ENCODE measurements around the gene IPO13. TPM values are rescaled to one million over a fixed set of nuclear protein-coding genes. Genes with fewer than 3 reads are reported as not detected.

IPO13 gene
- total and polyA plus RNA-seq, 2 donors from 2014 or later, result 33.8 to 56.1 TPM

GRCh38 chr1:43919906-43920305 is 26.8 kb upstream of the IPO13 start:
- FAIRE-seq, result no peak
- TF ChIP-seq, protein P1, sequence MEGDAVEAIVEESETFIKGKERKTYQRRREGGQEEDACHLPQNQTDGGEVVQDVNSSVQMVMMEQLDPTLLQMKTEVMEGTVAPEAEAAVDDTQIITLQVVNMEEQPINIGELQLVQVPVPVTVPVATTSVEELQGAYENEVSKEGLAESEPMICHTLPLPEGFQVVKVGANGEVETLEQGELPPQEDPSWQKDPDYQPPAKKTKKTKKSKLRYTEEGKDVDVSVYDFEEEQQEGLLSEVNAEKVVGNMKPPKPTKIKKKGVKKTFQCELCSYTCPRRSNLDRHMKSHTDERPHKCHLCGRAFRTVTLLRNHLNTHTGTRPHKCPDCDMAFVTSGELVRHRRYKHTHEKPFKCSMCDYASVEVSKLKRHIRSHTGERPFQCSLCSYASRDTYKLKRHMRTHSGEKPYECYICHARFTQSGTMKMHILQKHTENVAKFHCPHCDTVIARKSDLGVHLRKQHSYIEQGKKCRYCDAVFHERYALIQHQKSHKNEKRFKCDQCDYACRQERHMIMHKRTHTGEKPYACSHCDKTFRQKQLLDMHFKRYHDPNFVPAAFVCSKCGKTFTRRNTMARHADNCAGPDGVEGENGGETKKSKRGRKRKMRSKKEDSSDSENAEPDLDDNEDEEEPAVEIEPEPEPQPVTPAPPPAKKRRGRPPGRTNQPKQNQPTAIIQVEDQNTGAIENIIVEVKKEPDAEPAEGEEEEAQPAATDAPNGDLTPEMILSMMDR (IDR thresholded peaks at IDR 0.05; ENCODE audit: borderline replicate concordance, extremely low read depth, insufficient read depth), result no peak

GRCh38 chr1:43921022-43921421 is 25.7 kb upstream of the IPO13 start:
- DNase-seq (no peak), FAIRE-seq (no peak)
- no peaks in the 10 kb centered on the region for H3K9me3 ChIP-seq (ENCODE audit: control insufficient read depth in 2 of 3, insufficient read depth in 1 of 3, low read length in 3 of 3)
- TF ChIP-seq, protein P1 (IDR thresholded peaks at IDR 0.05; ENCODE audit: borderline replicate concordance, extremely low read depth, insufficient read depth), result no peak
- H3K27me3 ChIP-seq (ENCODE audit: control insufficient read depth, insufficient read depth, low read length), result no peaks in the 10 kb centered on the region
- no peaks in the 10 kb centered on the region for H3K4me1 ChIP-seq (ENCODE audit: control insufficient read depth in 2 of 3, insufficient read depth in 2 of 3, low read depth in 1 of 3, low read length in 3 of 3)
- no peak overlapping the region for H3K27ac ChIP-seq (ENCODE audit: low read depth in 2 of 2, low read length in 2 of 2)
- intact Hi-C loops (cut with DNase I), result no loop called here
- peaks cover 0 to 4% (median 0%) of the 10 kb centered on the region in 3 donors for H3K36me3 ChIP-seq (ENCODE audit: control insufficient read depth in 2 of 3, insufficient read depth in 3 of 3, low read length in 3 of 3)
- H3K9ac ChIP-seq (ENCODE audit: low read length in 3 of 3), result no peak overlapping the region
- no peak overlapping the region for H3K4me3 ChIP-seq (ENCODE audit: low read length in 3 of 3)

More at GRCh38 chr1:43919906-43920305, 26.8 kb upstream of the IPO13 start:
- intact Hi-C loops (cut with DNase I), result no loop called here
- H3K9me3 ChIP-seq (ENCODE audit: control insufficient read depth in 2 of 3, insufficient read depth in 1 of 3, low read length in 3 of 3), result no peaks in the 10 kb centered on the region
- no peak overlapping the region for H3K9ac ChIP-seq (ENCODE audit: low read length in 3 of 3)
- no peak for DNase-seq
- H3K4me1 ChIP-seq (ENCODE audit: control insufficient read depth in 2 of 3, insufficient read depth in 2 of 3, low read depth in 1 of 3, low read length in 3 of 3), result no peaks in the 10 kb centered on the region
- H3K27ac ChIP-seq (ENCODE audit: low read depth in 2 of 2, low read length in 2 of 2), result no peak overlapping the region
- H3K4me3 ChIP-seq (ENCODE audit: low read length in 3 of 3), result no peak overlapping the region
- no peaks in the 10 kb centered on the region for H3K36me3 ChIP-seq (ENCODE audit: control insufficient read depth in 2 of 3, insufficient read depth in 3 of 3, low read length in 3 of 3)
- H3K27me3 ChIP-seq (ENCODE audit: control insufficient read depth, insufficient read depth, low read length), result no peaks in the 10 kb centered on the region

DNA sequence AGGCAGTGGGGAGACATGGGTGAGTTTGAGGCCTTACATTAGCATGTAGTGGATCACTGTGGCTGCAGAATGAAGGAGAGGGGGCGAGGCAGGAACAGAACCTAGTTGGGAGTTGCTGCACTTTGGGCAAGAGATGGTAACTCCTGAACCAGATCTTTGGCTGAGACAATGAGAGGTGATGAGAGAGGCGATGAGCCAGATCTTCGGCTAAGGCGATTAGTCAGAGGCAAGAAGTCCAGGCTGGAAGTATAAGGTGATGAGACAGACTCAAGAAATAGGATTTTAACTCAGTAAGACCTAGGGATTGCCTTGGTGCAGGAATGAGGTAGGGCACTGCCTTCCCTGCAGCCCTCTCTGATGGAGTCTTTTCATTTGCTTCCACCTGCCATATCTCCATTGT is 22.2 kb upstream of the IPO13 start:
- intact Hi-C loops (cut with DNase I), result no loop called here

More for the DNA sequence above, 22.2 kb upstream of the IPO13 start:
- H3K9me3 ChIP-seq (ENCODE audit: control insufficient read depth in 2 of 3, insufficient read depth in 1 of 3, low read length in 3 of 3), result no peaks in the 10 kb centered on the region
- no peak overlapping the region for H3K27ac ChIP-seq (ENCODE audit: low read depth in 2 of 2, low read length in 2 of 2)
- no peak overlapping the region for H3K9ac ChIP-seq (ENCODE audit: low read length in 3 of 3)
- TF ChIP-seq, protein P1 (IDR thresholded peaks at IDR 0.05; ENCODE audit: borderline replicate concordance, extremely low read depth, insufficient read depth), result no peak
- H3K4me3 ChIP-seq (ENCODE audit: low read length in 3 of 3), result no peak overlapping the region
- FAIRE-seq (no peak), DNase-seq (no peak)
- no peaks in the 10 kb centered on the region for H3K4me1 ChIP-seq (ENCODE audit: control insufficient read depth in 2 of 3, insufficient read depth in 2 of 3, low read depth in 1 of 3, low read length in 3 of 3)
- no peaks in the 10 kb centered on the region for H3K27me3 ChIP-seq (ENCODE audit: control insufficient read depth, insufficient read depth, low read length)
- H3K36me3 ChIP-seq (ENCODE audit: control insufficient read depth in 2 of 3, insufficient read depth in 3 of 3, low read length in 3 of 3), result peaks cover 0 to 4% (median 0%) of the 10 kb centered on the region in 3 donors

Data from kidney (tissue), 14 donors.